ENCODE data around the gene AP1S2.
"Not testable (repeated sequence)": the region's sequence is repeated elsewhere in the genome, so short reads cannot be mapped to it uniquely, and the experiment has no call there.

AP1S2 gene

DNA sequence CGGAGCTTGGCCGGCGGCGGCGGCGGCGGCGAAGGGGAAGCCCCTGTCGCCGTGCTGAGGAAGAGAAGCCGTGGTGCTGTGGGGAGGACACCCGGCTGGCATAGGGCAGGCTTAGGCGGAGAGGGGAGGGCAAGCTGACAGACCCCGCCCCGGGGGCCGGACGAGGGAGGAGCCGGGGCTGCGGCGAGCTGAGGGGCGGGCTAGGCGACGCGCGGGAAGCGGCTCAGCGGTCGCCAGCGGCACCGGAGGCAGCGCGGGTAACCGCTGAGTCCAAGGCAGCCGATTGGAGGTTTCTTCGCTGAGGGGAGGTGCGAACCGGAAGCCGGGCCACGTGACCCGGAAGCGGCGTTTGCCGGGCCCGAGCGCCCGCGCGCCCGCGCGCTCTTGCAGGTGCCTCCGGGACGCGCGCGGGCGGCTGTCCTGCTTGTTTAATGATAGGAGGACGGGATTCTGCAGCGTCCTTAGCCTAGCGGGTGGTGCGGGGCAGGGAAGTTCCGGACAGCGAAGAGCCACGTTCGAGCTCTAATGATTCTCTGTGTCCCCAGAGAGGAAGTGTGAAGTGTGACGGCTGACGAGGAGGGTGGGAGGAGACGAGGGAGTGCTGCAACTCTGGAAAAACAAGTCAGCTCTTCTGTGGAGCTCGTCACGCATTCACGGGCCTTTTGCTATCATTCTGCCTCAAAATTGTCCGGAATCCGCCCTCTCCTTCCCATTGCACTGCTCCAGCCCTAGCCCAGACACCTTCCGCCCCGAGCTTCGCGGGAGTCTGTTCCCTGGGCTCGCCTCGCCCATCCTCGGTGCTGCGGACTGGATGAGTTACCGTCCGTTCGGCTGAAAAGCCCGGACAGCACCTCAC is at the start of gene AP1S2:
Gene AP1S2 (minus strand): TSS at position 102 of the 856 bp plus-strand sequence. CDS start 2,289 bp downstream, outside the sequence.
- DNase-seq (ENCODE audit: low read depth in 1 of 2, low spot score in 1 of 2) = peak; percentile 74 to 83

DNA sequence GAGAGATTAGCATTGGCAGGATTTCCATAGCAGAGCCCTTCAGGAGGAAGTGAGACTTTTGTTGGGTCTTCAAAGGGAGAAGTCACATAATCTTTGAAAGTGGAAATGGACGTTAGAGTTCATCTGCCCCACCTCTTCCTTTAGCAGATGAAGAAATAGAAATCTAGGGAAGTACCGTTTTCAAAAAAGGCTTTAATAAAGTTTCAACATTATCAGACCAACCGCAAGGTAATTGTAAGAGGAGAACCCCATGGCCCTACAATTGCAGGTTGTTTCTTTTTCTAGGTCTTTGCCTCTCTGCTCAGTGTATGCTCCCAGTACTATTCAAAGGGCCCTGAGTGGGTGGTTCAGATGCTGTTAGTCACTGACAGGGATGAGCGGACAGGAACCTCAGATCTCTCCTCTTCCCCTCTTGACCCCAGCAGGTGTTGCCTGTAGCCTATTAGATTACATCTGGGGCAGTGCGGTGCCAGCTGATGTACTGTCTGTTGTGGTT is 48.6 kb upstream of the AP1S2 start:
- DNase-seq (ENCODE audit: low read depth in 1 of 2, low spot score in 1 of 2) = no peak

DNA sequence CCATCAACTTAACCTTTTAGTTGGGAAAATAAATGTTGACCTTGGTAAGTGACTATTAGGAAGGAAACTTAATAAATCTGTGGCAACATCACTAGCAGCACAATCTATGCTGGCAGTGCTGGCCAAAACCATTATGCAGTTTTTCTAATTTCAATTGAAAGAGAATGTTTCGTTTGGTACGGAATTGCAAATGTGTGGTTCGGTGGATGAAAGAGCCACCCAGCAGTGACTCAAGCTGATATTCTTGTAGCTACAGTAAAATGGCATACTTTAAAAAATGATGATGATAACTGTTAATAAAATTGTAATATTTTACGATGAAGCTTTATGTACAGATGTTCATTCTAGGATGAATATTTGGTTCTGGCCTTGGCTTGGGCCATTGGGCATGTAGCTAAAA is 40.7 kb upstream of the AP1S2 start:
- no peak for DNase-seq (ENCODE audit: low read depth in 1 of 2, low spot score in 1 of 2)

DNA sequence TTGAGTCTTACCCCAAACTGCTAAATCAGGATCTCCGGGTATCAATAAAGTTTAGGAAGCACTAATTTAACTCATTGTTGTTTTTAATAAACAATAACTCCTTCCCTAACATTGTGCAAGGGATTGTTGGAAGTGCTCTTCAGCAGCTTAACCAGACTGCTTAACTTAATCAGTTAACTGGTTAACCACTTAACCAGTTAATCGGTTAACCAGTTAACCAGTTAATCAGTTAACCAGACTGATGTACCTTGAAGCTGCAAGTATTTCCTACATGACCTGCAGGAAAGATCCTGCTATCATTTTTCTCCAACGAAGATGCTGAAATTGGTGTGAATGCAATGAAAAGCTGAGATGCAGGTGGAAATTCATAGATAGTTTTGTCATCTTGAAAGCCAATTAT is 40.1 kb upstream of the AP1S2 start:
- no peak for DNase-seq (ENCODE audit: low read depth in 1 of 2, low spot score in 1 of 2)

DNA sequence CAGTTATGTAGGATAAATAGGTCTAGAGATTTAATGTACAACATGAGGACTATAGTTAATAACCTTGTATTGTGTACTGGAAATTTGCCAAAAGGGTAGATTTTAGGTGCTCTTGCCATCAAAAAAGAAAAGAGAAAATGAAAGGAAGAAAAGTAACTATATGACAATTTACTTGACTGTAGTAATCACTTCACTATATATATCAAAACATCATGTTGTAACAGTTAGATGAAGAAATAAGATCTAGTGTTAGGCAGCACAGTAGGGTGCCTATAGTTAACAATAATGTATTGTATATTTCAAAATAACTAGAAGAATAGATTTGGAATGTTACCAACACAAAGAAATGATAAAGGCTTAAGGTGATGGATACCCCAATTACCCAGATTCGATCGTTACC is 35.9 kb upstream of the AP1S2 start:
- no peak for DNase-seq (ENCODE audit: low read depth in 1 of 2, low spot score in 1 of 2)

DNA sequence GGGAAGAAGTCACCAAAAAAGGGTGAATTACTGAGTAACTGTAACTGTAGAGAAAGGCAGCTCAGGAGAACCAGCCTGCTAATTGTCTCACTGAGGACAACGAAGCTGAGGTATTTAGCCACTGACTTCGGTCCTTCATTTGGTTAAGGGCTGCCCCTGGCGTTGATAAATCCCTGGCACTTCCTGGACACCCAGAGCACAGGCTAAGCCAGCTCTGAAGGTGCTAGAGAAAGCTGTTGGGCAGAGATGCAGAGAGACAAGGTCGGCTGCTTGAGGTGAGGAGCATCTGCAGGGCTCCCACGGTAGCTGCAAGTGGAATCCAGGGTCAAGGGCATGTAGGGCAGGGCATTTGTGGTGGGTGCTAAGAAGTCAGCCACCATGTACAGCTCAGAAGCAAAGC is 33.4 kb upstream of the AP1S2 start:
- DNase-seq (ENCODE audit: low read depth in 1 of 2, low spot score in 1 of 2) = no peak

DNA sequence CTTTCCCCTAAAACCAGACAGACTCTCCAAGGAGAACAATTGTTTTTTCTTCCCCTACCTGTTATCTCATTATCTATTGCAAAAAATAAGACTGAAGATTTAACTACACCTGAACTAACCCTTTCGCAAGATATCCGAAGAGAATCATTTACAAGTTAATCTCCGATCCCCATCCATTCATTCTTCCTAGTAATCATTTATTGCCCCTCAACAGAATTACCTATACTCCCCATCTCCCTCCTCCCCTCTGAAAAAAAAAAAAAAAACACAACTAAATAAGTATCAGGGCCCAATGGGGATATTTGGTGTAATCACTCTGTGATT is 28.9 kb upstream of the AP1S2 start:
- DNase-seq (ENCODE audit: low read depth in 1 of 2, low spot score in 1 of 2) = no peak

DNA sequence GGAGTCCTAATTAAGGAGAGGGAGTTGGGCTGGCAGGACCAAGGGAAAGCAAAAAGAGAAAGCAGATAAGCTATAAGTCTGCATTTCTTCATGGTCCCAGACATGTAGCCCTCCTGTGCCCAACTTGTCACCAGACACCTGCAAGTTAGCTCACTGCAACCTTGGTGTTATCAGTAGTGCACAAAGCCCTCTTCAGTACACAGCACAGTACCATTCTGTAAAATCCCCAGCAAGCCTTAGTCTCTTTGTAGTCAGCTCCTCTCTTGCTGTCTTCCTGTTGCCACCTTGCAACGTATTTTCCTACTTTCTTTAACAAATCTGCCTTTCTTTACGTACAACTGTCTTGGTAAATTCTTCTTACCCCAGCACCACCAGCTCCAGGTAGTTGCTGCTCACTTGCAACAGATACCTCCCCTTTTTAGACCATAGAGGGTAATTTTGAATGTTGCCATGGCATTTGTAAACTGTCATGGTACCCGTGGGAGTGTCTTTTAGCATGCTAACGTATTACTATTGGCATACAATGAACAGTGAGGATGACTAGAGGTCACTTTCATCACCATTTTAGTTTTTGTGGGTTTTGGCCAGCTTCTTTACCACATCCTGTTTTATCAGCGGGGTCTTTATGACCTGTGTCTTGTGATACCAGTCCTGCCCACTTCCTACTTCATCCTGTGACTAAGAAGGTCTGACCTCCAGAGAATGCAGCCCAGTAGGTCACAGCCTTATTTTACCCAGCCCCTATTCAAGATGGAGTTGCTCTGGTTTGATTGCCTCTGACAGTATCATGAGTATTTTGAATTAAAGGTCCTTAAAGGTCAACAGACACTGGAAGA is 28.3 kb upstream of the AP1S2 start:
- no peak for DNase-seq (ENCODE audit: low read depth in 1 of 2, low spot score in 1 of 2)

DNA sequence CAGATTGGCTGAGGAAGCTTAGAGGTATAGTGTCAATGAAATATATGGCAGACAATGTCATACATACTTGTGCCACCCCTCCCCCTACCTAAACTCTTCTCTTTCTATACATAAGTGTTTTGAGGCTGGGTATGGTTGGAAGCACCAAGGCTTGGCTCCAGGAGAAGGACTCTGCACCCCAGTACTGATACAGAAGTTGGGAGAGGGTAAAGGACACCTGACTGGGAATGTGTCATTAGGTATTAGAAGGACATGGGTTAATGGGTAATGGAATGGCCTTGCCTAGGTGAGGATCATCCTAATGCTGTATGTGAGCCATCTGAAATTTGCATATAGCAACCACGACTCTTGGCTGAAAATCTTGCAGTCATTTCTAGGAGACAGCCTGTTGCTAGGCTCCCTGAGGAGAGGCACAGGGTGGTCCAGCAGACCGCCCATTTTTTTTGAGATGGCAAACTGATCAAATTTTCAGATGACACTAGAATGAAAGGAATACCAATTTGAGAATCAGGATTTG is 26.8 kb upstream of the AP1S2 start:
- no peak for DNase-seq (ENCODE audit: low read depth in 1 of 2, low spot score in 1 of 2)

DNA sequence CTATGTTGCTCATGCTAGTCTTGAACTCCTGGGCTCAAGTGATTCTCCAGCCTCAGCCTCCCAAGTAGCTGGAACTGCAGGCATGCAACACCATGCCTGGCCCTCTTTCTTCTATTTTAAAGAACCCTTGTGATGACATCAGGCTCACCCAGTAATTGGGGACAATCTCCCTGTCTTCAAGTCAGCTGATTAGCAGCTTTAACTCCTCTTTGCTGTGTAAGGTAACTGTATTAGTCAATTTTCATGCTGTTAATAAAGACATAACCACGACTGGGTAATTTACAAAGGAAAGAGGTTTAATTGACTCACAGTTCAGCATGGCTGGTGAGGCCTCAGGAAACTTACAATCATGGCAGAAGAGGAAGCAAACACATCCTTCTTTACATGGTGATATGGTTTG is 23.3 kb upstream of the AP1S2 start:
- not testable (repeated sequence) for DNase-seq (ENCODE audit: low read depth in 1 of 2, low spot score in 1 of 2)

DNA sequence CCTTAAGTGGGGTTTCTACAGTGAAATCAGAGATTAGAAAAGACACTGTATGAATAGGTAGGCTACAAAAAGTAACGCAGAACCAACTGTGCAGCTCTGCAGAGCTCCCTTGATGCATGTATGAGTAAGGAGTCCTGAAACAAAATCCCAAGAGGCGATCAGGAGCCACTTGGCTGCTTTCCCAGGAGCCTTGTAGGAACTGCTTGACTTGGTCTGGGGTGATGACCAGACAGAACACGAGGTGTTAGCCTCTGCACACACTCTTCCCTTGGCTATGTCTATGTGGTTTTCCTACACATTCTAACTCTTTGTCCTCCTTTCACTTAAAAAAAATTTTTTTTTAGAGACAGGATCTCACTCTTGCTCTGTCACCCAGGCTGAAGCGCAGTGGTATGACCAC is 22.8 kb upstream of the AP1S2 start:
- no peak for DNase-seq (ENCODE audit: low read depth in 1 of 2, low spot score in 1 of 2)

DNA sequence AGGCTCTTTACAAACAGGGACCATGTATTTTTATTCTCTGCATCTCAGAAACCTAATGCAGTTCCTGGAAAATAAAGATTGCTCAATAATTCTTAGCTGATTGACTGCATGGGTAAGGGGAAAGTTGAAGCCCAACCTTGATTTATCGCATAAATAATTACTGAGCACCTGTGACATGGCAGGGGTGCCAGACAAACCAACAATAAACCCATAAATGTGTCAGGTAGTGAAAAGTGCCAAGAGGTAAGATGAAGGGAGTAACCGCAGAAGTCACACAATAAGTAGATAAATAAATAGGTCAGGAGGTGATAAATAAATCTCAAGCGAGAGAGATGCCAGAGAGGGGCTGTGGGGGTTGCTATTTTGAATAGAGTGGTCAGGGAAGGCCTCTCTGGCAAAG is 20.1 kb upstream of the AP1S2 start:
- no peak for DNase-seq (ENCODE audit: low read depth in 1 of 2, low spot score in 1 of 2)

DNA sequence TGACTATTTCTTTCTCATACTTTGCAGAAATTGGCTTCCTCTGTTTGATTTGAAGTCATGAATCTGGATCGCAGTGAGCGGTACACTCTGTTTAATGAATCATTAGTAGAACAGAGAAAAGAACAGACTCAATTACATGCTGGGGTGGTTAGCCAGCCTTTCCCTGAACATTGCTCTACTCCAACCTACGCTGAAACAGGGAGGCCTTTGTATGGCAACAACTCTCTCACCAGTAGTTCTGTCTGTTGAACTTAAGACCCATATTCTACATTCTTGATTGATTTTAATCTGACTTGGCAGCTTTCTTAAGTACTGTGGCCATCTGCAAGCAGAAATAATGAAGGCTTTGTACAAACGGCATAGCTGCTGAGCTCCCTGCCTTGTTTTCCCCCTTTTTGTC is 19.0 kb upstream of the AP1S2 start:
- no peak for DNase-seq (ENCODE audit: low read depth in 1 of 2, low spot score in 1 of 2)

DNA sequence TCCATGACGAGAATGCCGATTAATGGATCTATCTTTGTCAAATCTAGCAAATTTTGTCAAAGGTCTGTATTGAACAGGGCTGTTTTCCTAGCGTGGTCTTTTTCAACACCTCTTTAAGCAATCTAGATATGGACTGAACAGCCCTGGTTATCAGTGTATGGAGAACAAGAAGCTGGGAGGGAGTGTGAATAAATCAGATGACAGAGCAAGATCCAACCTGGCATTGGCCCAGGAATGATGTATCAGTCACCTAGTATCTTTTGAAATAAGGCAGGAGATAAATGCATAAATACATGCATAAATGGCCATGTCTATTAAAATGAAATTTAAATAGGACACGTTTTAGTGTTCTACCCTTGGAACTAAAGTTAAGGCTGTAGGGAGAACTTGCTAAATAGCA is 15.7 kb upstream of the AP1S2 start:
- no peak for DNase-seq (ENCODE audit: low read depth in 1 of 2, low spot score in 1 of 2)

DNA sequence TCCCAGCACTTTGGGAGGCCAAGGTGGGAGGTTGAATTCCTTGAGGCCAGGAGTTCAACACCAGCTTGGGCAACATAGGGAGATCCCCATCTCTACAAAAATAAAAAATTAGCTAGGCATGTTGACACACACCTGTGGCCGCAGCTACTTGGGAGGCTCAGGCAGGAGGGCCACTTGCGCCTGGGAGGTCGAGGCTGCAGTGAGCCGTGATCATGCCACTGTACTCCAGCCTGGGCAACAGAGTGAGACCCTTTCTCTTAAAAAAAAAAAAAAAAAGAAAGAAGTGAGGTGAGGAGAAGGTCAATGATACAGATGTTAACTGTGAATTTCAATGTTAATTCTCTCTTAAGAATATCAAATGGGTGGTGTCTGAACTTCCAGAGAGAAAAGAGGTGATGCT is 15.1 kb upstream of the AP1S2 start:
- no peak for DNase-seq (ENCODE audit: low read depth in 1 of 2, low spot score in 1 of 2)

DNA sequence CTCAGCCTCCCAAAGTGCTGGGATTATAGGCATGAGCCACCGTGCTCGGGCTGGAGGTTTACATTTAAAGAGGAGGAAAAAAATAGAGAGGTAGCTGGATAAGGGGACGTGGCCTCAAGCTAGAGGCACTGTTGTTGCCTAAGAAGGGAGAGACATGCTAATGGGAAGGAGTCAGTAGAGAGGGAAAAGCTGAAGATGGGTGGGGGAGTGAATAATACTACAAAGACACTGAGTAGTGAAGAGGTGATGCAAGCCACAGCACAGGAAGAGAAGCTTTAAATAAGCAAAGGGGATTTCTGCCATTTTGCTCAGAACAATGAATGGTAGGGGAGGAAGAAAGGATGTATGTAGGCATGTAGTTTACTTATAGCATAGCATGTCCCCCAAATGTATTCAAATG is 11.5 kb upstream of the AP1S2 start:
- DNase-seq (ENCODE audit: low read depth in 1 of 2, low spot score in 1 of 2) = no peak

DNA sequence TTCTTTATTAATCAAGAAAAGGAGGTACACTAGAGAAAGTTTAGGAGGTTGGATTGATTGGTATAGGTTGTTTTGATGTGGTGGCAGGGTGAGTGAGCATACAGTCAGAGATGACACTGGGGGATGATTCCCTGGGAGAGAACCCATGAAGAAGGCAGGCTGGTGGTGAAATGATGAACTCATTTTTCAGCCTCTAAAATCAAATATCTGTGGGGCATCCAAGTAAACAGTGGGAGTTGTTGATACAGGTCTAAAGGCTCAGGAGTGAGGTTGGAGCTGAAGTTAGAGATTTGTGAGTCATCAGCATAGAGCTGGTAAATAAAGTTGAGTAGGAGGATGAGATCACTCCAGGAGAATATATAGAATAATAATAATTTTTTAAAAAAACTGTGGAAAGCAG is 10.0 kb upstream of the AP1S2 start:
- no peak for DNase-seq (ENCODE audit: low read depth in 1 of 2, low spot score in 1 of 2)

DNA sequence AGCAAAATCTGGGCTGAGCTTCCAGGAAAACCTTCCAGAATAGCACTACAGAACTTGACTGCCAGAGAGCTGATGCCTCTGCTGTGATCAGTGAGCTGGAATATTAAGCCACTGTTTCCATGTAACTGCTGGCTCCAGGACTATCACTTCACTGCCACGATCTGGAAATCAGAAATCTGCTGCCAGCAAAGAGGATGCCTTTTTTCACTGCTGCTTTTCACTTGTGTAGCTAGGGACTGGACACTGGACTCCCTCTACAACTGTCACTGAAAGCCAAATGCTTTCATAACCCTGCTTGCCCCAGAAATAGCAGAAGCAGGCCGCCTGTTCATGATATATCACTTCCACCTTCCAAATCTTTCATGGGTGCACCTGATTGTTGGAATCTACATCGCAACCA is 9.4 kb upstream of the AP1S2 start:
- no peak for DNase-seq (ENCODE audit: low read depth in 1 of 2, low spot score in 1 of 2)

DNA sequence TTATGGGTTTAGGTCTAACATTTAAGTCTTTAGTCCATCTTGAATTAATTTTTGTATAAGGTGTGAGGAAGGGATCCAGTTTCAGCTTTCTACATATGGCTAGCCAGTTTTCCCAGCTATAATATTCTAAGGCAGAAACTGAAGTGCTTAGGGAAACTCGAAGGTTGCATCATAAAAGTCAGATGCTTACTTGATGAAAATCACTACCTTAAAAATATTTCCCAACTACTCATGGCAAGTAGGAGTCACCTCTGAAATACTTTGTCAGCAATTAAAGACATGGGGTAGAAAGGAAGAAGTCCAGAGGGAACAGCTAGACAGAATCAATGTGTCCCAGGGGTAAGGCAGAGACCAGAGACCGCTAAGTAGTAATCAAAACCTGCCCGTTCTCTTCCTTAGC is 6.3 kb upstream of the AP1S2 start:
- DNase-seq (ENCODE audit: low read depth in 1 of 2, low spot score in 1 of 2) = no peak

DNA sequence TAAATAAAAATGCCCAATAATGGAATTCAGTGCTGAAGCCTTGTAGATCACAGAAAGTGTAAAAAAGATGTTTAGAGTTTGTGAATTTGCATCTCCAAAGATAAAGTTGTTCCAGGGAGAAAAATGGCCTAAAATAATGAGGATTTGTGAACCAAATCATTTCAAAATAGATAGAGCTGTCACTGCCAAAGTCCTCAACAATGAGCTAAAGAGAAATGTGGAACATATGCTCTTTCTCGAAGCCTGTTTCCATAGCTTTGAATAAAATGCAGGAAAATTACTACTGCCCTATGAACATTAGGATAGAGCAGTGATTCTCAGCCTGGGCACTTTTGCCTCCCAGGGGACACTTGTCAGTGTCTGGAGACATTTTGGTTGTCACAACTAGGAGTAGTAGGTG is 3.4 kb upstream of the AP1S2 start:
- no peak for DNase-seq (ENCODE audit: low read depth in 1 of 2, low spot score in 1 of 2)

DNA sequence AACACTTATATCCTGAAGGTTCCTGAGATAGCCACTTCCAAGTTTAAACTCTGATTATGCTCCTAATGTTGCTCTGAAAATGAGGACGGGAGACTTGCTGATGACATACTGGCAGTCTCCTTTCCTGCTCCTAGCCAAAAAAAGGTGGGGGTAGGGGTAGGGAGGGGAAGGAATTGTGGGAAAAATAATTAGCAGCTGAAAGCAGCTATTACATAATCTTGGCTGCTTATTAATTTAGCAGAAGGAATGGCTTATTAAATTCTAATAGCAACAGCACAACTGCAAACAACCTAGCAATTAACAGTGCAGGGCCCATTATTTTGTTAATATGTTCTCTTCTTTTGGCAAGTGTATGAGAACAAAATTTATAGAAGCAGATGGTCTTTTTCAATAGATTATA is 2.0 kb upstream of the AP1S2 start:
- DNase-seq (ENCODE audit: low read depth in 1 of 2, low spot score in 1 of 2) = no peak

DNA sequence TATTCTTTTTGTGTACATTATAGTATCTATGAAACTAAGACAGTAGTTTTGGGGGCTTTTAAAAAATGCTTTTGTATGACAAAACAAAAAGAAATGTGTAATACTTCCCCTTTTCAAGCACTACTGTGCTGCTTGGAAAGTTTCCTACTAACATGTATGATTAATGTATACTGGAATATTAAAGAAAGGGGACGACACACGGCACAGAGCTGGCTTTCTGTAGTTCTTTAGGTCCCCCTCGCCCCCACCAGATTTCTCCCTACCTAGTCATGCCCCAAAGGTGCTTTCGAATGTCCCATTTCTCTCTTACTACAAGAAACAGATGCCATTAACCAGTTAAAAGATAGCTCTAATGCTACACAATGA is 1.6 kb upstream of the AP1S2 start:
- DNase-seq (ENCODE audit: low read depth in 1 of 2, low spot score in 1 of 2) = no peak
